ENCODE data around the gene UNKL. TPM values are rescaled to one million over a fixed set of nuclear protein-coding genes. Genes with fewer than 3 reads are reported as not detected.

UNKL gene
- total and polyA plus RNA-seq, 2 of the 8 experiments (the other 6 are each of a cell fraction or from before 2014, with no cell fraction given), result 25.1 to 31.8 TPM

DNA sequence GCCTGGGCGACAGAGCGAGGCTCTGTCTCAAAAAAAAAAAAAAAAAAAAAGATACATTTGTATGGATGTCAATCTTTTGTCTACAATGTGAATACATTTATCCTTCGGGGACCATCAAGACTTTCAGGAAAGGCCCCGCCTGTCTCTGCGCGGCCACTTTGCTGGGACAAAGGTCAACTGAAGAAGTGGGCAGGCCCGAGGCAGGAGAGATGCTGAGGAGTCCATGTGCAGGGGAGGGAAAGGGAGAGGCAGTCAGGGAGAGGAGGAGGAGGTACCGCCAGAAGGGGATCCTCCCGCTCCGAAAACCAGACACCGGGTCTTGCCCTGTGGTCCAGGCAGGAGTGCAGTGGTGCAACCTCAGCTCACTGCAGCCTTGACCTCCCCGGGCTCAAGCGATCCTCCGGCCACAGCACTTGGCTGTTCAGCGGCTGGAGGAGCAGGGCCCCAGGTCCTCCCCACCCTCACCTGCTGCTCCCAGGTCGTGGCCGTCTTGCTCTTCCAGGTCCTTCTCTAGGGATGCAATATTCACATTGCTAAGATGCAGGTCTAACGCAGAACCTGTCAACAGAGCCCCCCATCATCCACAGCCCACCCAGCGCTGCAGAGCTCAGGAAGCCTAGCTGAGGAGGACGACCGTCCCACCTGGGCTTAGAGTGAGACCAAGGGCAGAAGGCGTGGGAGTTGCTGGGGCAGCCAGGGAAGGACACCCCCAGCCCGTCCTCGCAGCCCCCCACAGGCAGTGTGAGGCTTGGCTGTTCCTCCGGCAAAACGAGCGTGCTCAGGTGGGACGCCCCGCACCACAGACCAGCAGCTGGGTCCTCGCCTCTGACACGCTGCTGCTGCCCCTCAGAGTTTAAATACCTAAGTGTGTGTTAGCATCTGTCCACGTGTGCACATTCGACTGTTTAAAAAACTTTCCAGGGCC is 43.2 kb downstream of the UNKL start (continued):
- TF ChIP-seq RAD21 (IDR thresholded peaks at IDR 0.05 in 1 of 2, conservative IDR thresholded peaks at IDR 0.05 in 1 of 2; ENCODE audit: low read depth in 2 of 2, low read length in 2 of 2) (no peak), SP1 (IDR thresholded peaks at IDR 0.05; ENCODE audit: low read depth, low read length) (no peak), GABPA (IDR thresholded peaks at IDR 0.05; ENCODE audit: borderline replicate concordance, insufficient read depth, low read length) (no peak), ZNF274 (IDR thresholded peaks at IDR 0.05; ENCODE audit: borderline replicate concordance, extremely low read depth, low read length) (no peak), SAP30 (IDR thresholded peaks at IDR 0.05; ENCODE audit: insufficient read depth, insufficient replicate concordance, low read length) (no peak)
- TF ChIP-seq, protein P1, sequence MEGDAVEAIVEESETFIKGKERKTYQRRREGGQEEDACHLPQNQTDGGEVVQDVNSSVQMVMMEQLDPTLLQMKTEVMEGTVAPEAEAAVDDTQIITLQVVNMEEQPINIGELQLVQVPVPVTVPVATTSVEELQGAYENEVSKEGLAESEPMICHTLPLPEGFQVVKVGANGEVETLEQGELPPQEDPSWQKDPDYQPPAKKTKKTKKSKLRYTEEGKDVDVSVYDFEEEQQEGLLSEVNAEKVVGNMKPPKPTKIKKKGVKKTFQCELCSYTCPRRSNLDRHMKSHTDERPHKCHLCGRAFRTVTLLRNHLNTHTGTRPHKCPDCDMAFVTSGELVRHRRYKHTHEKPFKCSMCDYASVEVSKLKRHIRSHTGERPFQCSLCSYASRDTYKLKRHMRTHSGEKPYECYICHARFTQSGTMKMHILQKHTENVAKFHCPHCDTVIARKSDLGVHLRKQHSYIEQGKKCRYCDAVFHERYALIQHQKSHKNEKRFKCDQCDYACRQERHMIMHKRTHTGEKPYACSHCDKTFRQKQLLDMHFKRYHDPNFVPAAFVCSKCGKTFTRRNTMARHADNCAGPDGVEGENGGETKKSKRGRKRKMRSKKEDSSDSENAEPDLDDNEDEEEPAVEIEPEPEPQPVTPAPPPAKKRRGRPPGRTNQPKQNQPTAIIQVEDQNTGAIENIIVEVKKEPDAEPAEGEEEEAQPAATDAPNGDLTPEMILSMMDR (IDR thresholded peaks at IDR 0.05; ENCODE audit: control extremely low read depth in 1 of 3, insufficient read depth in 1 of 3, low read depth in 1 of 3, low read length in 3 of 3), result no peak
